Cardiac fibroblast (primary cell): ENCODE results near the gene CXCR6.

ENCODE experiments used
- DNase-seq, 2 donors: peaks; one replicate each; pipeline versions ENCODE4 v3.0.0 to v3.0.0-alpha.2; 2010; ENCODE audit warnings: low read depth in 2 of 2
- H3K4me3 ChIP-seq, 2 donors: replicated peaks in 1 of 2; 1 replicate in 1 of 2; 2 replicates in 1 of 2; pipeline ENCODE4 v1.5.1; 2011; ENCODE audit warnings: low read depth in 2 of 2, low read length in 2 of 2, mild to moderate bottlenecking in 2 of 2, moderate library complexity in 1 of 2
- TF ChIP-seq, protein P1 (sequence below): IDR thresholded peaks from one replicate; pipeline ENCODE4 v1.5.1; 2011; ENCODE audit warnings: low read depth, mild to moderate bottlenecking, low read length, inconsistent platforms

Gene CXCR6

DNA sequence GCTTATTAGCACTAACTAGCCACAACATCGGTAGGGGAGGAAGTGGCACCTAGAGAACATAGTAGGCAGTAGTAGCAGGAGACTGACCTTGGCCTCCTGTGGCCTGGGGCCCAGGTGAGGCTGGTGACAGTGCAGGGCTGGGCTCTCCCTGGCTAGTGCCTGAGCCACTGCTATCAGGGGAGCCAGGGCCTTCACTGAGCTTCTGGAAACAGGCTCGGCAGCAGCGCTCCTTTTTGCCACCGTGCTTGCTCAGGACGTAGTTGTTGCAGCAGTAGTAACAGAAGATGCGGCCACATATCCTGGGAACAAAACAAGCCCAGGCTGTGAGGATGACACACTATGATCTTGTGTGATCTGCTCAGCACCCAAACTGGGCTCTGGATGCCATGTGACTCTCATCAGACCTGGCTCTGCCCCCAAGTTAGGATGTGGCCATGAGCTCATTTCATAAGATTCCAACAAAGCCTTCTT lies 15.1 kb downstream of the CXCR6 start:
- TF ChIP-seq, protein P1, sequence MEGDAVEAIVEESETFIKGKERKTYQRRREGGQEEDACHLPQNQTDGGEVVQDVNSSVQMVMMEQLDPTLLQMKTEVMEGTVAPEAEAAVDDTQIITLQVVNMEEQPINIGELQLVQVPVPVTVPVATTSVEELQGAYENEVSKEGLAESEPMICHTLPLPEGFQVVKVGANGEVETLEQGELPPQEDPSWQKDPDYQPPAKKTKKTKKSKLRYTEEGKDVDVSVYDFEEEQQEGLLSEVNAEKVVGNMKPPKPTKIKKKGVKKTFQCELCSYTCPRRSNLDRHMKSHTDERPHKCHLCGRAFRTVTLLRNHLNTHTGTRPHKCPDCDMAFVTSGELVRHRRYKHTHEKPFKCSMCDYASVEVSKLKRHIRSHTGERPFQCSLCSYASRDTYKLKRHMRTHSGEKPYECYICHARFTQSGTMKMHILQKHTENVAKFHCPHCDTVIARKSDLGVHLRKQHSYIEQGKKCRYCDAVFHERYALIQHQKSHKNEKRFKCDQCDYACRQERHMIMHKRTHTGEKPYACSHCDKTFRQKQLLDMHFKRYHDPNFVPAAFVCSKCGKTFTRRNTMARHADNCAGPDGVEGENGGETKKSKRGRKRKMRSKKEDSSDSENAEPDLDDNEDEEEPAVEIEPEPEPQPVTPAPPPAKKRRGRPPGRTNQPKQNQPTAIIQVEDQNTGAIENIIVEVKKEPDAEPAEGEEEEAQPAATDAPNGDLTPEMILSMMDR: no peak
- DNase-seq: peak in 1 of 2 donors; percentile 18
- no peak overlapping the region for H3K4me3 ChIP-seq

DNA sequence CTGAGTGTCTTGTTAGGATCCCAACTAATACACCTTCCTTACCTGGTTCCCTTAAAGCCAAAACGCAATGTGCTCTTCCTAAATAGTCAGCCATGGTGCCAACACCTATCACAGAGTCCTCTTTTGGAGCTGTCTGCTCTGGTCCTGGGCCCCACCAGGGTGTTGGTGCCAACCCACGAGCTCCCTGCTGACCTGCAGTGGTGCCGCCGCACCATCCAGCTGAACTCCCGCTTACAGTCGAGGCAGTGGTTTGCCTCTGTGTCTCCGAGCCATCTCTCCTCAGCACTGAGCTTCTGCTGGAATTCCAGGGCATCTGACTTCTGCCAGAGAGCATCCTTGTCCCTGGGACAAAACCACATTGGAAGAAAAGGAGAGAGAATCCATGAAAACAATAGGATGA lies 15.9 kb downstream of the CXCR6 start:
- H3K4me3 ChIP-seq: no peak overlapping the region
- DNase-seq: no peak
- TF ChIP-seq, protein P1: no peak

- DNase-seq: no peak
- no peak overlapping the region for H3K4me3 ChIP-seq
- TF ChIP-seq, protein P1: no peak
Observed at GRCh38 chr3:45960289-45960688, 17.0 kb downstream of the CXCR6 start.

GRCh38 chr3:45962033-45962432 lies 18.8 kb downstream of the CXCR6 start:
- no peak overlapping the region for H3K4me3 ChIP-seq
- DNase-seq: no peak
- TF ChIP-seq, protein P1: no peak

DNA sequence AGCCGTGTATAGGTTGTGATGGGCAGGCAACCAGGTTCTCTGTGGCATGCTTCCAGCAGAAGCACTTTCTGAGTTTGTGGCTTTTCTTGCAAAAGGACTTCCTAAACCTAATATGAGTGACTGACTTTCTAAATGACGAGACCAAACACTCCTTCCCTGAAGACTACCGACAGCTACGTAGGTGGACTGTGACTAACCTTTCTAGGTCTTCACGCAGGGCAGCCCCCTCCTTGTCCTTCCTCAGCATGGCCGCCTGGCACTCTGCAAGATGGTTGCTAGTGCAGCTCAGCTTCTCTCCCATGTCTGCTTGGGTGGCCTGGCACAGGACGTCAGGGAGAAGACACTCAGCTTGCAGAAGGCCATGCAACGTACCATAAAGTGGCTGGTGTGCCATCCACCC lies 20.9 kb downstream of the CXCR6 start:
- TF ChIP-seq, protein P1: no peak
- no peak overlapping the region for H3K4me3 ChIP-seq
- no peak for DNase-seq

DNA sequence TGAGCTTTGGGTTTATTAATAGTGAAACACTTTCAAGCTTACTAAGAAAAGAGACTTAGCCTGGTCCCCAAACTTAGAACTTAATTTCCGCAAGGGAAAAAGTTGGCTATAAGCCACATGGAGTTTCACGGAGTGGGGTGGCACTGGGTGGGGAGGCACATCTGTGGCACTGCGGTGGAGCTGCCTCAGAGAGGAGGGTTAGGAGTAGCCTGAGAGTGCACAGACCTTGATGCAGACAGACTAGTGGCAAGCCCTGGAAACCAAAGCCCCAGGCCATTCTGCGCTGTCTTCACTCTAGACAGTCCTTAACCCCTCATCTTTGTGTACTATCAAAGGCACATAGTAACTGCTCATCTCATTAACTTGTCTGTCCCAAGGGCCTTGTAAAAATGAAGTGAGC lies 22.0 kb downstream of the CXCR6 start:
- TF ChIP-seq, protein P1: no peak
- DNase-seq: no peak
- no peak overlapping the region for H3K4me3 ChIP-seq

DNA sequence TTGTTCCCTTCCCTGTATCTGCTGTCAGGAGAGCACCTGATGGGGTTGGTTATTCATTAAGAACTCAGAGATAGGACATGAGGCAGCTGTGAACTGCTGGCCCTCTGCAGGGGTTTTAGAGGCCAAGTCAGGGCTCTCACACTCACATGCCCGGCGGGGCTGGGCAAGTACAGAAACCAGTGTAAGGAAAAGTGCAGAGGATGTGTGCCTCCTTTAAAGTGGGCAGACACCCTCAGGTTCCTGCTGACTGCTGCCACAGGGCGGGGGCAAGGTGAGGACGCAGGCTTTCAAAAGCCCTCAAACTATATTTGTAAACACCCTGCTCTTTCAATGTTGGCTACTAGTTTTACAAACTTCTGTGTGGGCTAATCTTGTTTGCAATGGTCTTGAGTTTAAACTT lies 22.4 kb downstream of the CXCR6 start:
- TF ChIP-seq, protein P1: no peak
- H3K4me3 ChIP-seq: no peak overlapping the region
- DNase-seq: no peak
